Epidermal melanocyte (primary cell): ENCODE results near the gene RABGAP1.

ENCODE experiments used
- DNase-seq: peaks from one replicate; pipeline ENCODE4 v3.0.0; 2011; ENCODE audit warnings: low spot score; ENCODE audit not compliant: insufficient read length

RABGAP1 gene

DNA sequence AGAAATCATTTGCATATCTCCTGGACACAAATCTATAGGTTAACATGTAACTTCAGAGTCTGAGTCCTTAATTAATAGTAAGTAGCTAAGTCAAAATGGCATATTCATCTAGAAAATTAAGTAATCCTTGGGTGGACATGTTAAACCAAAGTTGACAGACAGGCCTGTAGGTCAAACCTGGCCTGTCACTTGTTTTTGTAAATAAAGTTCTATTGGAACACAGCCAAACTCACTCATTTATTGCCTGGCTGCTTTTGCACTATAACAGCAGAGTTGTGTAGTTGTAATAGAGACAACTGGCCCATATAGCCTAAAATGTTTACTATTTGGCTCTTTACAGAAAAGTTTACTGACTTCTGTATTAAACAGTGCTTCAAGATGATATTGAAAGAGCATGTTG is 68.1 kb downstream of the RABGAP1 start:
- DNase-seq = no peak

DNA sequence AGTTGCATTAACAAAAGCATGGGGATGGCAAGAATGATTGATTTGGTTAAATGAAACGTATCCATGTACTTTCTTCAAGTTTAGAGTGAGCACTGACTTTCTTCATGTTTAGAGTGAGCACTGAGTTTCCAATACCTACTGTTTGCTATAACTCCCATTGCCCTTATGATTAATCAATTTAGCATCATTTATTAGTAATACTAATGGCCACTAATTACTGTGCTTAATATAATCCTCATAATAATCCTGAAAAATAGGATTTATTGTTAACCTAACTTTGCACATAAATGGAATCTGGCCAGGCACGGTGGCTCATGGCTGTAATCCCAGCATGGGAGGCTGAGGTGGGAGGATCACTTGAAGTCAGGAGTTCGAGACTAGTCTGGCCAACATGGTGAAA is 70.6 kb downstream of the RABGAP1 start:
- DNase-seq = no peak

GRCh38 chr9:123011878-123012528 is 71.2 kb downstream of the RABGAP1 start:
- DNase-seq = no peak

- no peak for DNase-seq
Observed at GRCh38 chr9:123016631-123017030, 75.8 kb downstream of the RABGAP1 start.

- DNase-seq = no peak
Observed at GRCh38 chr9:123020796-123021195, 80.0 kb downstream of the RABGAP1 start.

GRCh38 chr9:123026425-123026824 is 85.6 kb downstream of the RABGAP1 start:
- DNase-seq = no peak

DNA sequence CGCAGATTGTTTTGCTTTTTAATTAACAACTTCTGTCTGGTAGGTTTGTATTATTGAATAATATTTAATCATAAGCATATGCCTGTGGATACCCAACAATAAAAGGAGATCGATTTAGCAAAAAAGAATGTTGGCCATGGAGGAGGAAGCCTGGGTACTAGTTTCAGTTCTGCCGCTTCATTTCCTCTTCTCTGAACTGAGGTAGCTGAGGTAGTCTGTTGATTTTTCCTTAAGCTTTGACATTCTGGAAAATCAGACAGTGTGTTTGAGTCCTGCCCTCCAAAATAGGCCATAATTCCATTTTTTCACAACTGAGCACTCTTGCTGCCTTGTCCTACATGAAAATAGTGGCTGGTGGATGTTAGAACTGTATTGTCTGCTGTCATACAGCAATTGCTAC is 86.7 kb downstream of the RABGAP1 start:
- DNase-seq = no peak

DNA sequence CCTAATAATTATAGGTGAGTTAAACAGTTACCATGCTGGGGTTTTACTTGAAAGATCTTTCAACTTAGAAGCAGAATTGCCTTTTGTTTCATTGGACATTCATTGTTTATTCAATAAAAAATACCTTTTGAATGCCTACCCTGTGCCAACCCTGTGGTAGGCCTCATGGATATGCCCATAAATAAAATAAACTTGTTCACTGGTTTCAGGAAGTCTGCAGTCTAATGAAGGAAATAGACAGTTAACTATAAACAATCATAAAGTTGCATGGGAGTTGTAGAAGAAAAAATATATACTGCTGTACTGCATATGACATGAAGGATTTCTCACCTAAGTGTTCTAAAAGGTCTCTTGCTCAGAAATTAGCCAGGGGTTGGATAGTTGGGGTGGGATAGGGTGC is 87.3 kb downstream of the RABGAP1 start:
- no peak for DNase-seq

GRCh38 chr9:123028973-123029372 is 88.2 kb downstream of the RABGAP1 start:
- DNase-seq = no peak

GRCh38 chr9:123031963-123032362 is 91.1 kb downstream of the RABGAP1 start:
- DNase-seq = no peak

- no peak for DNase-seq
Observed at GRCh38 chr9:123033352-123033751, 92.5 kb downstream of the RABGAP1 start, which contains the start of gene GPR21. GPR21 (plus strand) TSS chr9:123033667; CDS start chr9:123034567, 900 bp downstream.

DNA sequence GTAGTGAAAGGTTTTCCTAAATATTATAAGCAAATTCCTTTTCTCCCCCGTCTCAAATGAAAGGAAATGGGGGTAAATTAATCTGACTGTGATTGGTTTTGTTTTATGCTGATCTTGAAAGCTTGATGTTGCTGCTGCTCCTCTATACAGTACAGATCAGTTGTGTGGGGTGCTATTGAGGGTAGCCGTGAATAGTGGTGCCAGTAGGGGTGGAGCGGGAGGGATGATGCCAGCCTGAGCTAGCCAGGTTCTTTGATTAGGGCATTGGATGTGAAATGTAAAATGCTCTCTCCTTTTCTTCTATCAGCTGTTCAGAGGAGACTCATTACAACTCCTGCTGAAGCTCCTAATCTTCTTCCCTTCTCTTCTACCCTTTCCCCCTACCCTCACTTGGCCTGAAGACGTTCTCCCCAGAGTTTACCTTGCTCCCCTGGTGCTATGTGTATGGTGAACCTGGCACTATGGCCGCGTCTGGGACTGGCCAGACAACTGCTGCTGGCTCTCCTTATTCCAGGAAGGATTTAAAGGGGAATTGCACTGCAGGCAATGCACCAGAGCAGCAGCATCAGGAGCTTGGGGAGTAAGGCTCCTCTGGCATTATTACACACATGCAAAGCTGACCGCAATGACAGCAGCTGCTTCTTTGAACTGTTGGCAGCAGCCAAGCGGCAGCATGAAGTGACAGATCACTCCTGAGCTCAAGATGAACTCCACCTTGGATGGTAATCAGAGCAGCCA is 93.2 kb downstream of the RABGAP1 start:
- DNase-seq = no peak

DNA sequence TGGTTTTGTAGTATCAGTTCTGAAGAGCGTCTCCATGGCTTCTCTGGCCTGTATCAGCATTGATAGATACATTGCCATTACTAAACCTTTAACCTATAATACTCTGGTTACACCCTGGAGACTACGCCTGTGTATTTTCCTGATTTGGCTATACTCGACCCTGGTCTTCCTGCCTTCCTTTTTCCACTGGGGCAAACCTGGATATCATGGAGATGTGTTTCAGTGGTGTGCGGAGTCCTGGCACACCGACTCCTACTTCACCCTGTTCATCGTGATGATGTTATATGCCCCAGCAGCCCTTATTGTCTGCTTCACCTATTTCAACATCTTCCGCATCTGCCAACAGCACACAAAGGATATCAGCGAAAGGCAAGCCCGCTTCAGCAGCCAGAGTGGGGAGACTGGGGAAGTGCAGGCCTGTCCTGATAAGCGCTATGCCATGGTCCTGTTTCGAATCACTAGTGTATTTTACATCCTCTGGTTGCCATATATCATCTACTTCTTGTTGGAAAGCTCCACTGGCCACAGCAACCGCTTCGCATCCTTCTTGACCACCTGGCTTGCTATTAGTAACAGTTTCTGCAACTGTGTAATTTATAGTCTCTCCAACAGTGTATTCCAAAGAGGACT is 94.2 kb downstream of the RABGAP1 start:
- no peak for DNase-seq

GRCh38 chr9:123035791-123036190 is 95.0 kb downstream of the RABGAP1 start:
- no peak for DNase-seq

- no peak for DNase-seq
Observed at GRCh38 chr9:123036893-123037545, 96.2 kb downstream of the RABGAP1 start.

DNA sequence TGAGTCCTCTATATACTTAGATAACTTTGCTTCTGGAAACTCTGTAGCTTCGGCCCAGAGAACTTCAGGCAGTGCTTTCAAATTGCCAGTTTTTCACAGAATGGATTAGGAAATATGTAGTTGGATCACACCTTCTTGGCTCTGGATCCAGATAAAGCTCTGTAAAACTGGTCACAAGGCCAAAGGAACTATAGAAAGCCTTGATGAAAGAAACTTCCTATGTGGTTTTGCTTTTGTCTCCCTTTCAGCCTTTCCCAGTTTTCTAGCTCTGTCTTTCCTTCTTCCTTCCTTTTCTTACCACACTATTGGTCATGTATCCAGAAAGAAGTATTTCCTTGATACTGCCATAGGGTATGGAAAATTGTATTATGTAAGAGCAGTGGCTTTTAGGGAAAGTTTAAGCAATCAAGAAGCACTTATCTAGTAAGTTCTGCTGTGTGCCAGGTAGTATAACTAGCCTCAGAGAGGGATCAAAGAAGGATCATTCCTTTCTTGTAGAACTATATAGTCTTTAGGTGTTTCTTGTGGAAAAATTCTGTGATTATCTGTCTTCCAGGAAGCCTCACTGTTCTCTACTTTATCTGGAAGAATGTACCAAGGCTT is 98.9 kb downstream of the RABGAP1 start:
- no peak for DNase-seq

DNA sequence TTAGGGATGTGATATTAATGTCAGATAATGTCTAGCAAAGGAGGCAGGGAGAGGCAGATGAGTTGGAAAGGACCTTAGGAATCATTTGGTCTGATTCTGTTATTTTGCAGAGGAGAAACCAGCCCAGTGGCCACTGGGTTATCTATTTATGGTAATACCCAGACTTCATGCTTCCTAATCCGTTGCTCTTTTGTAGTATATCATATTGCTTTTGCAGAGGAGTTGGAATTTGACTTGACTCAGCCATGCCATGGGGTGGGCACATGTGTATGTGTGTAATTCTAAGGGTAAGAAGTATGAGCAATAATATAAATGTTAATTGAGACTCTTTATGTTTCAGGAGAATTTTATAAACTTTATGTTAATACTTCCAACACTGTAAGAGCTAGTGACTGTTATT is 100.0 kb downstream of the RABGAP1 start:
- no peak for DNase-seq

- no peak for DNase-seq
Observed at GRCh38 chr9:123041489-123041888, 100.7 kb downstream of the RABGAP1 start.

- no peak for DNase-seq
Observed at GRCh38 chr9:123043081-123043939, 102.5 kb downstream of the RABGAP1 start.

GRCh38 chr9:123044586-123044985 is 103.8 kb downstream of the RABGAP1 start:
- no peak for DNase-seq
